NCI-H1092 (cell line): ENCODE measurements around the gene SPEM3.

Experiments used
- DNase-seq: peaks from one replicate; lab custom pipeline; 2025; lab: John Stamatoyannopoulos, UW

Gene SPEM3

GRCh38 chr17:7421186-7421585 lies 7.5 kb upstream of the SPEM3 start:
- DNase-seq = no peak

- DNase-seq = no peak
Measured at GRCh38 chr17:7423679-7424078, 5.0 kb upstream of the SPEM3 start.

- no peak for DNase-seq
Measured at GRCh38 chr17:7425316-7425715, 3.3 kb upstream of the SPEM3 start, which contains the start of gene SPEM2. Gene SPEM2 (plus strand): TSS chr17:7425616. CDS start chr17:7425689, 73 bp downstream.

- DNase-seq = no peak
Measured at GRCh38 chr17:7425756-7426155, 2.9 kb upstream of the SPEM3 start.

- DNase-seq = no peak
Measured at GRCh38 chr17:7426203-7426863, 2.3 kb upstream of the SPEM3 start.

GRCh38 chr17:7426896-7427489 lies 1.7 kb upstream of the SPEM3 start:
- no peak for DNase-seq

- DNase-seq = no peak
Measured at GRCh38 chr17:7427549-7427948, 1.1 kb upstream of the SPEM3 start.

GRCh38 chr17:7429722-7430121 lies 1.1 kb downstream of the SPEM3 start:
- DNase-seq = no peak

- DNase-seq = no peak
Measured at GRCh38 chr17:7431231-7431630, 2.6 kb downstream of the SPEM3 start.

- DNase-seq = no peak
Measured at GRCh38 chr17:7432296-7432695, 3.6 kb downstream of the SPEM3 start.

GRCh38 chr17:7435676-7436555 lies 7.3 kb downstream of the SPEM3 start:
- DNase-seq = no peak

- peak; percentile 62 for DNase-seq
Measured at GRCh38 chr17:7436556-7437368, 8.1 kb downstream of the SPEM3 start.

GRCh38 chr17:7437369-7437863 lies 8.8 kb downstream of the SPEM3 start:
- no peak for DNase-seq

- DNase-seq = no peak
Measured at GRCh38 chr17:7437950-7438614, 9.4 kb downstream of the SPEM3 start.

- no peak for DNase-seq
Measured at GRCh38 chr17:7438656-7439460, 10.2 kb downstream of the SPEM3 start.

GRCh38 chr17:7439462-7440112 lies 10.9 kb downstream of the SPEM3 start, which contains the start of gene FGF11:
Gene FGF11 (plus strand): TSS chr17:7439512. CDS start chr17:7439621, 109 bp downstream.
- no peak for DNase-seq

- DNase-seq = peak; percentile 38
Measured at GRCh38 chr17:7440113-7440833, 11.6 kb downstream of the SPEM3 start.

- DNase-seq = no peak
Measured at GRCh38 chr17:7440834-7441195, 12.2 kb downstream of the SPEM3 start.

GRCh38 chr17:7441266-7441665 lies 12.6 kb downstream of the SPEM3 start:
- DNase-seq = no peak
